ENCODE results near the gene CEP164.

GRCh38 chr11:117413616-117414015, 86.0 kb downstream of the CEP164 start:
- TF ChIP-seq POLR2A (IDR thresholded peaks at IDR 0.05; ENCODE audit: low read depth, low read length) (no peak), POLR2AphosphoS5 (IDR thresholded peaks at IDR 0.05; ENCODE audit: low read depth, low read length) (no peak), TAF1 (IDR thresholded peaks at IDR 0.05; ENCODE audit: low read depth, low read length) (no peak), SPI1 (IDR thresholded peaks at IDR 0.05; ENCODE audit: low read depth, low read length) (no peak), POU2F2 (IDR thresholded peaks at IDR 0.05; ENCODE audit: low read depth, low read length) (no peak)

All from GM12891 (cell line).